ENCODE measurements around the gene ISOC2. TPM values are rescaled to one million over a fixed set of nuclear protein-coding genes. Genes with fewer than 3 reads are reported as not detected.
A peak's percentile ranks its signal among the peaks of the same experiment; 100 is the strongest.

The ISOC2 gene
- total and polyA plus RNA-seq, 2 donors (not counting 3 experiments of a cell fraction or from before 2014, with no cell fraction given), result 49.3 to 68.7 TPM

DNA sequence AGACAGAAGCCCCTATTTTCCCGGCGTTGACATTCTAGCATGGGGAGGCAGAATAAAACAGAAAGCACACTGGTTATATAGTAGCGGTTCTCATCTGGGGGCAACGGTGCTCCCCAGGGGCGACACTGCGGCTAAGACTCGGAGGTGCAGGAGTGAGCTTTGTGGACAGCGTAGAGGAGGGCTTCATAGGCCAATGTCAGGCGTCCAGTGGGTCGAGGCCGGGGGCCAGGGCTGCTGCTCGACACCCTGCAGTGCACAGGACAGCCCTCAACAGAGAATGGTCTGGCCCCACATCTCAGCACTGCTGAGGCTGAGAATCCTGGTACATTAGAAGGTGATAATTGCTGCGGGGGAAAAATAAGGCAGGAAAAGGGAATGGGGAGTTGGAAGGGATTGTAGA lies 16.5 kb upstream of the ISOC2 start:
- no peak overlapping the region for H3K27ac ChIP-seq (ENCODE audit: insufficient read depth, low read depth, low read length)
- FAIRE-seq (no peak), DNase-seq (ENCODE audit: low read depth, low spot score) (no peak)
- H3K4me3 ChIP-seq (replicated peaks in 1 of 3; ENCODE audit: insufficient read depth in 1 of 3, low read depth in 1 of 3, low read length in 3 of 3), result no peak overlapping the region
- intact Hi-C loops (cut with micrococcal nuclease) (no loop called here), dilution Hi-C loops (cut with MboI; ENCODE audit: extremely low pct_ligation_motif_present, low sequenced_read_pairs) (no loop called here)
- no peaks in the 10 kb centered on the region for H3K9me1 ChIP-seq (replicated peaks; ENCODE audit: control insufficient read depth, extremely low read depth, insufficient read depth, low read length)
- BruUV-seq (replicated peaks), result no TSS peak
- no peaks in the 10 kb centered on the region for H3K36me3 ChIP-seq (ENCODE audit: control insufficient read depth in 2 of 2, extremely low read depth in 1 of 2, insufficient read depth in 2 of 2, low read length in 2 of 2)
- peaks cover 10% of the 10 kb centered on the region for H3K4me1 ChIP-seq (ENCODE audit: control insufficient read depth, extremely low read depth, insufficient read depth, low read length)
- TF ChIP-seq EZH2 (IDR thresholded peaks at IDR 0.05; ENCODE audit: borderline replicate concordance, low read depth, low read length, severe bottlenecking) (no peak), POLR2A (IDR thresholded peaks at IDR 0.05; ENCODE audit: low read depth, low read length) (no peak), FOS (IDR thresholded peaks at IDR 0.05; ENCODE audit: borderline replicate concordance, insufficient read depth, low read length) (no peak), MAX (IDR thresholded peaks at IDR 0.05; ENCODE audit: insufficient read depth, insufficient read length) (no peak), MYC (IDR thresholded peaks at IDR 0.05; ENCODE audit: low read depth, low read length) (no peak), JUN (IDR thresholded peaks at IDR 0.05; ENCODE audit: borderline replicate concordance, insufficient read depth, insufficient read length, low read depth) (no peak), GATA2 (IDR thresholded peaks at IDR 0.05; ENCODE audit: insufficient read depth, insufficient read length, low read depth, low read length) (no peak), POLR2AphosphoS5 (IDR thresholded peaks at IDR 0.05; ENCODE audit: insufficient read depth, low read depth, low read length) (no peak)
- TF ChIP-seq, protein P1, sequence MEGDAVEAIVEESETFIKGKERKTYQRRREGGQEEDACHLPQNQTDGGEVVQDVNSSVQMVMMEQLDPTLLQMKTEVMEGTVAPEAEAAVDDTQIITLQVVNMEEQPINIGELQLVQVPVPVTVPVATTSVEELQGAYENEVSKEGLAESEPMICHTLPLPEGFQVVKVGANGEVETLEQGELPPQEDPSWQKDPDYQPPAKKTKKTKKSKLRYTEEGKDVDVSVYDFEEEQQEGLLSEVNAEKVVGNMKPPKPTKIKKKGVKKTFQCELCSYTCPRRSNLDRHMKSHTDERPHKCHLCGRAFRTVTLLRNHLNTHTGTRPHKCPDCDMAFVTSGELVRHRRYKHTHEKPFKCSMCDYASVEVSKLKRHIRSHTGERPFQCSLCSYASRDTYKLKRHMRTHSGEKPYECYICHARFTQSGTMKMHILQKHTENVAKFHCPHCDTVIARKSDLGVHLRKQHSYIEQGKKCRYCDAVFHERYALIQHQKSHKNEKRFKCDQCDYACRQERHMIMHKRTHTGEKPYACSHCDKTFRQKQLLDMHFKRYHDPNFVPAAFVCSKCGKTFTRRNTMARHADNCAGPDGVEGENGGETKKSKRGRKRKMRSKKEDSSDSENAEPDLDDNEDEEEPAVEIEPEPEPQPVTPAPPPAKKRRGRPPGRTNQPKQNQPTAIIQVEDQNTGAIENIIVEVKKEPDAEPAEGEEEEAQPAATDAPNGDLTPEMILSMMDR (IDR thresholded peaks at IDR 0.05; ENCODE audit: extremely low read depth in 1 of 2, insufficient read depth in 1 of 2, low read depth in 1 of 2, low read length in 2 of 2), result no peak
- H3K79me2 ChIP-seq (ENCODE audit: control insufficient read depth, insufficient read depth, low read length), result peaks cover 17% of the 10 kb centered on the region
- H3K9ac ChIP-seq (replicated peaks; ENCODE audit: extremely low read depth, insufficient read depth, low read length), result no peak overlapping the region
- H3K4me2 ChIP-seq (ENCODE audit: insufficient read depth, low read length), result peak overlapping the region; percentile 92
- POLR2A ChIA-PET, result no interaction called here
- H4K20me1 ChIP-seq (replicated peaks; ENCODE audit: control insufficient read depth, extremely low read depth, insufficient read depth, low read length), result no peaks in the 10 kb centered on the region
- H2AFZ ChIP-seq (ENCODE audit: low read depth, low read length), result no peak overlapping the region
- CTCF ChIA-PET, result interaction anchor here (0.8 to 6.1 kb wide), 3 partner anchors 9 to 26 kb away, joined by 4 to 62 read pairs (median 14); partner anchors contain the start of gene NAT14
- no peaks in the 10 kb centered on the region for H3K27me3 ChIP-seq (ENCODE audit: control insufficient read depth in 2 of 2, insufficient read depth in 2 of 2, low read length in 2 of 2)
- no peaks in the 10 kb centered on the region for H3K9me3 ChIP-seq (replicated peaks; ENCODE audit: control insufficient read depth, insufficient read depth, low read length)
